Kidney capillary endothelial cell (primary cell): Measurements from ENCODE around the gene TEX29.

Experiments used
- DNase-seq: peaks from one replicate; pipeline ENCODE4 v3.0.0-alpha.2; 2018; ENCODE audit warnings: low spot score

TEX29 gene

DNA sequence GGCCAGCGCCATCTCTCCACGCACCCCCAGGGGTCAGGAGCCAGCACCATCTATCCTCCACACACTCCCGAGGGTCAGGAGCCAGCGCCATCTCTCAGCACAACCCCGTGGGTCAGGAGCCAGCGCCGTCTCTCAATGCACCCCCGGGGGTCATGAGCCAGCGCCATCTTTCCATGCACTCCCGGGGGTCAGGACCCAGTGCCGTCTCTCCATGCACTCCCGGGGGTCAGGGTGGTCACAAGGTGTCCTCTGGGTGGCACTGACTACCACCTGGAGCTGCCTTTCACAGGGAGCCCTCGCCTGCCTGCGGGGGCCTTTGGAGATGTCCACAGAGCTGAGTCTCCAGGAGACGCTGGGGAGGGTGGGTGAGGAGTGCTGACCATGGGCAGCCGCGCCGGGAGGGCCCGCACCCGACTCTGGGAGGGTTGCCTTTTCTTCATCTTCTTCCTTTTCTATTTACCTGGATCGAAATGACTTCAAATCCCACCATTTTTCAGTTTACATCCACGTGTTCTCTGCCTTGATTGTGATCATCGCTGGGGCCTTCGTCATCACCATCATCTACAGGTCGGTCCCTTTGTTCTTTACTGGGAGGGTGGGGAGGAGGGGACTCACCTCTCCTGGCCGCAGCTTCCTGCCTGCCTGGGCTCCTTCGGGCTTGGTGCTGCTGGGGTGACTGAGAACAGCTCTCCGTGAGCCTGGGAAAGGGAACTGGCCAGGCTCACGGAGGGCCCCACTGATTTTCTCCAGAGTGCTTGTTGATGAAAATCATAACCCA lies 19.1 kb downstream of the TEX29 start:
- DNase-seq, result no peak

DNA sequence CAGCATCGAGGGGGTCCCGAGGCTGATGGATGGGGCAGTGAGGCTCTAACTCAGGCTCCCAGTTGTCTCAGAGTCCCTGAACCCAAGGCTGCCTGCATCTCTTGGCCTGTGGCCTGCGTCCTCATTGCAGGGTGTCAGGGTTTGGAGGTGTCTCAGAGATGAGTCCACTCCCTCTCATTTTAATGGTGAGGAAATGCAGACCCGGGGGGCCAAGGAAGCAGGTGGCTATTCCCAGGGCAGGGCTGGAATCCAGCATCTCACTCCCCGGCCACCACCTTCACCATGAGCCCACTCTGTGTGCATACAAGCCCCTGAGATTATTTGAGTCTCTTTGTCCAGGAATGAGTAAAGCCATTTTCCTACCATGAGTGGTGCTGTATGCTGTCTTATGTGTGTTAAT lies 21.4 kb downstream of the TEX29 start:
- DNase-seq, result no peak

DNA sequence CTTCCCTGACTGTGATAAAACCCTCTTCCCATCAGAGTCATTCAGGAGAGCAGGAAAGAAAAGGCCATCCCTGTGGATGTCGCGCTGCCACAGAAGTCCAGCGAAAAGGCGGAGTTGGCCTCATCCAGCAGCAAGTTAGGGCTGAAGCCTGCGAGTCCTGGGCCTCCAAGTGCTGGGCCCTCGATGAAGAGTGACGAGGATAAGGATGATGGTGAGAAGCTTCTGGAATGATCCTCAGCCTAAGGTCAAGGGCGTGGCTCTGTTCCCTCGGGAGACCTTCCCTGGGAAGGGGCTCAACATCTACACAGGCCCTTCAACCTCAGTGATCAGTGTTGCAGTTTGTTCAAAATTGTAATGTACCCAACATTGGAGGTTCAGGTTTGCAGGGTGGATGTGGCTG lies 22.3 kb downstream of the TEX29 start:
- DNase-seq, result no peak

DNA sequence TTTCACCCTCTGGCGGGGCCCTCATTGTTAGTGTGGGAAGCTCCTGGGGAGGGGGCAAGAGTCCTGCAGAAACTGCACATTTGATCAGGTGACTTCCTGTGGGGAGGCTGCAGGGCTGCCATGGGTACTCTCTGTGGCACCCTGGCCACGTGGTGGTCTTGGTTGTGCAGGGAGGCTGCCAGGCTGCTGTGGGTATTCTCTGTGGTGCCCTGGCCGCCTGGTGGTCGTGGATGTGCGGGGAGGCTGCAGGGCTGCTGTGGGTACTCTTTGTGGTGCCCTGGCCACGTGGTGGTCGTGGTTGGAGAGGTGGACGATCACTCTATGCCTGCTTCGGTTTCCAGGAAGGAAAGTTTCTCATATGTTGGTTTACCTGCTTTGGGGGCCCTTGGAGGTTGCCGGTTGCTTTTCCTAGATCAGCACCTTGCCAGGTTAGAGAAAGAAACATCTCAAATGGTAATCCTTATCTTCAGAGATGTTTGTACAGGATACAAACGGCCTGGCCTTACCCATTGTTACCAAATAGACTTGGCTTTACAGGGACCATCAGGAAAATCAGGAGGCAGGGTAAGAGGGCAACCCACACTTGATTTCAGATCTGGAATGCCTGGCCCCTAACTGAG lies 22.9 kb downstream of the TEX29 start:
- DNase-seq, result no peak

DNA sequence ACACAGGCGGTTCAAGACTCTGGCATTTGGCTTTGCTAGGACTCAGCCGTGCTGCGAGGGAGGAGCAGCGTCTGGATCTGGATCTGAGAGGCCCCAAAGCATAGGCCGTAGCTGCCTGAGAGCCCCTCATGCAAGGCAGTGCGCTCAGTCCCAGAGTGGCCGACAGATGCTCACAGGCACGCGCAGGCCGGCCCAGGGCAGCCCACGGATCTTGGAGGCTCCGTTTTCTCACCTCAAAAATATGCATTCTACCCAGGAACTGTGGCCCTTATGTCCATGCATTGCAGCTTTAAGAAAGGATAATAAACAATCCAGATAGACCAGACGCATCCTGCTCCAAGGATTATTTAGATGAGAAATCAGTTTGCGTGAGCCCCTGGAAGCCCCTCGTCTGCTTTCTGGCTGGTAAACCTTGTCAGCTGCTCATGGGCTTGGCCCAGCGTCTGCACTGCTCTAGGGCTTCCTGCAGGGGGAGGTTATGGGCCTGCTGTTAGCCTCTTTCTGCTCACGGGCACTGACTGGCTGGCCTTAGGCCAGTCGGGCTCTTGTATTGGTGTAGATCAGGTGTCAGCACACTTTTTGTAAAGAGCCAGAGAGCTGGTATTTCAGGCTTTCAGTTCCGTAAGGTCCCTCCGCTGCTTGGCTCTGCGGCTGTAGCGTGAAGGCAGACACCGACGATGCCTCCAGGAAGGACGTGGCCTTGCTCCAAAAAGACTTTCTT lies 24.2 kb downstream of the TEX29 start:
- DNase-seq, result no peak

DNA sequence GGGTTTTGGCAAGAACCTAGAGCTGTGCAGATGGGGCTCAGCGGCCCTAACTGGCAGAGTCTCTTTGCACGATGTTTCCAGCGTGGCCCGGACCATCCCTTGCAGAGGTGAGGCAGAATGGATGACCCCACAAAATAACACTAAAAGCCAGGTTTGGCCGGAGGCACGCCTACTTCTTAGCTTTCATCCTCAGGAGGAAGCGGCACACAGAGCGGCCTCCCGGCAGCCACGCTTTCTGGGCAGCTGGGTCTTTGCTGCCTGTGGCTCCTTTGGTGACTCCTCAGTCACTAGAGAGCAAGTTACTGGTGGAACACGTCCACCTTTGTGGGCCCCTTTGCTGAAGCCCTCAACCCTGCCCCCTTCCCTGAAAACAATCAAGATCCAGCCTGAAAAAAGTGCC lies 25.2 kb downstream of the TEX29 start:
- no peak for DNase-seq

DNA sequence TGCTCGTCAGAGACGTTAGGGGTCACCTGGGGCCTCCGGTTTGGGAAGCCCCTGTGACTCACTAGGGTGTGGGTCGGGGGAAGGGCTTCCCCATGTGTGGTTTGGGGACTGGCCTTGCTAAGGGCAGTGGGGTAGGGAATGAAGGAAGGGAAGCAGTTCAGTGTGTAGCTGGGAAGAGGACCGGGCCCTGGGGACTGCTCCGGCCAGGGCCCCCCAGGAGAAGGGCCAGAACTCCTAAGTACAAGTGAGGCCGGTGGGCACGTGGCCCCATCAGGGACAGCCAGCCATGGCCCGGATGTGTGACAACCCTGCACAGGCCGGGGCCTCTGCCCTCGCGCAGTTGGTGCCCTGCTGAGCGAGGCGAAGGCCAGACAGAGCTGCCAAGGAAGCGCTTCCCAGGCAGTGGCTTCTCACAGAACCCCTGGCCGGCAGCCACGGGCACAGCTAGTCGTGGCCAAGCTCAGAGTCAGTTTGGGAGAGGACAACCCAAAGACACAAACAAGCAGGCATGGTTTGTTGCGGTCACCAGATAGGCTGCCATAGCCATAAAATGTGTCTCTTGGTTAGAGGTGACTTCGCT lies 25.7 kb downstream of the TEX29 start:
- DNase-seq, result no peak

DNA sequence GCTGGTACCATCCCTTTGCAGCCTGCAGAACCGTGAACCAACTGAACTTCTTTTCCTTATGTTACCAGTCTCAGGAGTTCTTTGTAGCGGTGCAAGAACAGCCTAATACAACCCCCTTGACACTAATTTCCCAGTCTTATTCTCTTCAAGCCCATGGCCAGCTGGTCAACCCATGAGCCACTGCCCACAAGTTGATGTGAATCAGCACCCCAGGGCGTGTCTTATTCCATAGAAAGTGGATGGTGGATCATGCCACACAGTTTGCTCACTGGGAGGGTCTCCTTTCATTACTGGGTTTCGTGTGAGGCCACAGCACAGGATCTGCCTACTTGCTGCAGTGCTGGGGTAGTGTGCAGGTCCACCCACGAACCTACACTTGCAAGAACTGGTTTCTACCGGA lies 27.0 kb downstream of the TEX29 start:
- DNase-seq, result no peak

DNA sequence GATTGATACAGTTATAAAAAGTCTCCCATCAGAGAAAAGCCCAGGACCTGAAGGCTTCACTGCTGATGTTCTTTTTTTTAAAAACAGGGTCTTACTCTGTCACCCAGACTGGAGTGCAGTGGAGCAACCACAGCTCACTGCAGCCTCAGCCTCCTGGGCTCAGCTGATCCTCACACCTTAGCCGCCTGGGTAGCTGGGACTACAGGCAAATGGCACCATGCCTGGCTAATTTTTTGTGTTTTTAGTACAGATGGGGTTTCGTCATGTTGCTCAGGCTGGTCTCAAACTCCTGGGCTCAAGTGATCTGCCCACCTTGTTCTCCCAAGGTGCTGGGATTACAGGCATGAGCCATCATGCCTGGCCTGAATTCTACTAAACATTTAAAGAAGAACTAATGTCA lies 33.1 kb downstream of the TEX29 start:
- DNase-seq, result no peak

DNA sequence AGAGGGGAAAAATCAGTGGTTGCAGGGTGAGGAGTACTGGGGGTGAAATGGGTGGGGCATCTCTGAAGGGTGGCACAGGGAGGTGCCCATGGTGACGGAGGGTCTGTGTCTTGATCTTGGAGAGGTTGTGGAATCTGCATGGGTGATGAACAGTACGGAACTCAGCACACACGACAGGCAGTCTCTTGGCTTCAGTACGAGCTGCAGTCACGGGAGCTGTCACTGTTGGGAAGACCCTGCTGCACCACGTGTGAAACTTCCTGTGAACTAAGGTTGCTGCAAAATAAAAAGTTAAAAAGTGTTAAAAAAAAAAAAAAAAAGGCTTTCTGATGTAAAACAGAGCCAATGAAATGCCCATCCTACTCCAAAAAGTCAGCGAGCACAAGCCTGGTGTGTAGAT lies 34.3 kb downstream of the TEX29 start:
- no peak for DNase-seq

DNA sequence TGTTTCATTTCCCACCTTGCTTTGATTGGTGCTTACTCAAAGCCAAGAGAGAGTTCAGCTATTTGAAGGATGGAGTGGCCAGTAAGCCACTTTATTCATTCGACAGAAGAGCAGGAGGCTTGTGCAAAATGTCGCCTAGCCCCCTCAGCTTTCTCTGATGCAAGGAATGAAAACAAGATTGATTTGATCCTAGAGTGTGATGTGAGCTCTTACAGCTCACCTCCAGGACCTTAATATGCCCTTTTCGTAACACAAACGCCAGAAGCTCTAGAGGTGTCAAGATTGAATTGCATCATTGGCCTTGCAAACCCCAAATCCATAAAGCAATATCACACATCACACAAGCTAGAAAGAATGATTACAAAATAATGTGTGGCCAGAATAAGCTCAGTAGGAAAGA lies 36.4 kb downstream of the TEX29 start:
- no peak for DNase-seq

DNA sequence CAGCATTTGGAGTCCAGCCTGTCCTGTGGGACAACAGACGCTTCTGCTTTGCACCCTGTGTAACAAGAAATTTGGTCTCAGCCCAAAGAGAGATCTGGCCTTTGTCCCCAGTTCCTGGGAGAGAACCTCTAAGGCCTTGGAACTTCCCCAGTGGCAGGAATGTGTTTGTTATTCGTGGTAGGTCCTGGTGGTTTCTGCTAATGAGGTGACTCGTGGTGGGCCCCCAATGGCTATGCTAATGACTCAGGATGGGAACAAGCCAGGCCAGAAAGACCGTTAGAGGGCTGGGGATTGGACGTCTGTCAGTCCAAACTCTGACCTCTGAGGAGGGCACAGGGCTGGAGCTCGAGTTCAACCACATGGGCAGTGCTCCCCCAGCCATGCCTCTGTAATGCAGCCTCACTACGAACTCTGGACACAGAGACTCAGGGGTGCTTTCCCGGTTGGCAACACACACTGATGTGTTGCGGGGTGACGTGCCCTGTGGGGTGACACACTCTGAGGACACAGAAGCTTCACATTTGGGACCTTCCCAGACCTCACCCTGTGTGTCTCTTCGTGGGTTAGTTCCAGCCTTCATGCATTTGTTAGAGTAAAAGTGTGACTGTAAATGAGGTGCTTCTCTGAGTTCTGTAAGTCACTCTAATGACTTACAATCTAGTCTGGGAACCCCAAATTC lies 38.9 kb downstream of the TEX29 start:
- no peak for DNase-seq

DNA sequence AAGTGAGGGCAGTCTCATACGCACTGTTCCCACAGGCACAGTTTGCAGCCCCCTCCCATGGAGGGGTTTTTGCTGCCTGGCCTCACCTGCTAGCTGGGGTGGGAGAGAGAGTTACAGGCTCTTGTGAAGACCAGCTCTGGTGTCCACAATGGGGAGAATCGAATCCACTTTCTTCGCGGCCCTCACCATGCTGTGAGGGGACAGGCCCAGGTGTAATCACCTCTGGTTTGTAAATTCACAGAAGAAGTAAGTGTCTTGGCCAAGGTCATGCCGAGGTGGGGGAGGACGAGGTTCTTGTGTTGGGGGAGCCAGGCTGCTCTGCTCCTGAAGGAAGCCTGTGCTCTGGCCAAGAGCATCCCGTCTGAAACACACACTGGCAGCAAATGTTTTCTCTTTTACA lies 39.5 kb downstream of the TEX29 start:
- DNase-seq, result no peak

DNA sequence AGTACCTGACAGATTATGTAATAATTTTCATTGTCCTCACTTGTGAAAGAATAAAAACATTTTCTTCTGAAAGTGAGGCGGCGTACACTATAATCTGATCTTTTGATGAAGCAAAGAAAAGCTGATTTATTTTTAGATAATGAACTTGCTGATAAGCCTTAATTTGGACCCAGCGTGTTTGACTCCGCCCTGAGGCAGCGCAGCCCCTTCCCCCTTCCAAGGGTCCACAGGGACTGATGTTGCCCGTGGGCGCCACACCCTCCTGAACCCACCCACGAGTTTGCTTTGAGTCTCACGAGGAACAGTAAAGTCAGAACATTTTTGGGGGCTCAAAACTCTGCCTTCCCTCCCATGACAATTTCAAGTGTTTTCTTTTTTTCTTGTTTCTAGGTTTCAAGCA lies 40.0 kb downstream of the TEX29 start:
- no peak for DNase-seq

DNA sequence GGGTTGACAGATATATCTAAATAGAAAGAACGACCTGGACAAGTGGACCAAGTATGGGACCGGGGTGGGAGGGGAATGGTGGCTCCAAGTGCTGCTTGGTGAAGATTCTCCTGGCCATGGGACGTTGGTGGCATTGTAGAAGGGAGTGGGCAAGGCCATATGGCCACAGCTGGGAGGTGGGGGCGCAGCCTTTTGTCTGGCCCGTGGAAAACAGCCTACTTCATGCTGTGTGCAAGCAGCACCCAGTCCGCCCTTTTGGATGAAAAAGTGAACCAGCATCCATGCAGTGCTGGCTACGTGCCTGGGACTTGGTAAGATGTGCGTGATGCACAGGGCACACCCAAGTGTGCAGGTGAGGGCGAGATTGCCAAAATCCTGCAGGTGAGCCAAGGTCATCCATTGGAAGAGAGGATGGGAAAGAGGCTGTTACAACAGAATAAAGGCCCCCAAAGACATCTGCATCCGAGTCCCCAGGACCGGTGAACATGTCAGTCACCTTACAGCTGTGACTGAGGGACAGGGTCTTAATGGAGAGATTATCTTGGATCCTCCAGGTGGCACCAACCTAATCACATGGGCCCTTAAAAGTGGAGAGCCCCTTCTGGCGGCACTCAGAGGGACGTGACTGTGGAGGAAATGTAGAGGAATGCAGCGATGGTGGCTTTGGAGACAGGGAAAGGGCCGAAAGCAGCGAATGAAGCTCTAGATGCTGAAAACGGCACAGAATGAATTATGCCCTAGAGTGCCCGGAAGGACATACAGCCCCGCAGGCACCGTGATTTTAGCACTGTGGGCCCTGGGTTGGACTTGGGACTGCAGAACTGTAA lies 40.8 kb downstream of the TEX29 start:
- DNase-seq, result no peak

DNA sequence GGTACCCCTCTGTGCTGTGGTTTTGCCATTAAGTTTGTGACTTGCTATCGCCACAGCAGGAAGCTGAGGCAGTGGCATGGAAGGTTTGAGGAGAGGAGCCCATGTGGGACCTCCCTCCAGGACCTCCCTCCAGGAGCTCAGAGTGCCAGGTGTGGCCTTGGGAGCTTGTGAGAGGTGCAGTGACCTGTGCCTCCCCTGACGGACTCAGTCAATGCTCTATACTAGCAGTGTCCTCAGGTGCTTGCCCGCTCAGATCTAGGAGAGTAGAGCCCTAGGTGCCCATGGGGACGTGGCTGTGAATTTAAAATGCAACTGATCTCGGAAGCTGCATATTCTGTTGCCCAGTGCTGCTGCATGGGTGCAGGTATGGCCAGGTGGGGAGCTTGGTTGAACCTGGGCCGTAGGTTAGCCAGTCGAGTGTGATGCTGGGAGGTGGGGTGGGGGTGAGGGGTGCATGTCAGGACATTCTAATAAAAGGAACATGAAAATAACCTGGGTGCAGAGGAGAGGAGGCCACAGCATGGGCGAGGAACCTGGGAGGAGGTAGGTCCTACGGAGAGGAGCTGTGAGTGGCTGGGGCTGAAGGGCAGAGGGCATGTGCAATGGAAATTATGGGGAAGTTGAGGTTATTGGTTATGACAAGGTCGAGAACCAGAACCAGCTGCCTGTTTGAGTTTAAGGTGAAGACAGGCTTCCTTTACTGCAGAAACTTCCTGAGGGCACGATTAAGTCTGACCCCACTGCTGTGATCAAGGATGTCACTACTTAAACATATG lies 41.6 kb downstream of the TEX29 start:
- no peak for DNase-seq

DNA sequence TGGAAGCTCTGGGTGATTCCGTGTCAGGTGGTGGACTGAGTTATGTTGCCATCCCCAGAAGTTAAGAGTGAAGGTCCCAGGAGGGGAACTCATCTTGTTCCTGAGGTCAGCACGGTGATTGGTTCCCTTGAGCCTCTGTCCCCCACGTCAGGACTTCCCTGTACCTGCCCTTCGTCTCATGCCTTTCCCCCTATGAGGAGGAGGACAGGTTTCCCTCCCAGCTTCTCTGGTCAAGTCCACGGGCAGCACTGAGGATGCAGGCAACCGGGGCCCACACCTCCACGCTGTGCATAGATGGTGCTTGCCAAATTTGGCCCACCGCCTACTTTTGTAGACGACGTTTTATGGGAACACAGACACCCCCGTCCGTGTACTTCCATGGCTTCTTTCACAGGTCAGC lies 42.7 kb downstream of the TEX29 start:
- no peak for DNase-seq

DNA sequence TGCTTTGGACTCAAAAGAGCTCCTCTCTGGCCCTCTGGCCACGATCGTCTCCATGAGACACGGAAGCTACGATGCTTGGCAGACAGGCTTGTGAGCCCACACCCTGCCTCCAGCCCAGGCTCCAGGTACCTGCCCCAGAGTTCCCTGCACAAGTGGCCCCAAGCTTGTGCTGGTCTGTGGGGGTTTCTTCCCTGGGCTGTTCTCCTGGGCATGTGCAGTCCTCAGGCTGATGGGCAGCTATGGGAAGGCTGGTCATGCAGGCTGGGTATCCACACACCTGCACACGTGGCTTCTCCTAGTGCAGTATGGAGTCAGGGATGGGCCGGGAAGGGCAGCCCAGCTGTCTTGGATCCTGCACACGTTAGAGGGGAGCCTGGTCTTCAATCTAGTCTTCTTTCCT lies 43.1 kb downstream of the TEX29 start:
- no peak for DNase-seq

DNA sequence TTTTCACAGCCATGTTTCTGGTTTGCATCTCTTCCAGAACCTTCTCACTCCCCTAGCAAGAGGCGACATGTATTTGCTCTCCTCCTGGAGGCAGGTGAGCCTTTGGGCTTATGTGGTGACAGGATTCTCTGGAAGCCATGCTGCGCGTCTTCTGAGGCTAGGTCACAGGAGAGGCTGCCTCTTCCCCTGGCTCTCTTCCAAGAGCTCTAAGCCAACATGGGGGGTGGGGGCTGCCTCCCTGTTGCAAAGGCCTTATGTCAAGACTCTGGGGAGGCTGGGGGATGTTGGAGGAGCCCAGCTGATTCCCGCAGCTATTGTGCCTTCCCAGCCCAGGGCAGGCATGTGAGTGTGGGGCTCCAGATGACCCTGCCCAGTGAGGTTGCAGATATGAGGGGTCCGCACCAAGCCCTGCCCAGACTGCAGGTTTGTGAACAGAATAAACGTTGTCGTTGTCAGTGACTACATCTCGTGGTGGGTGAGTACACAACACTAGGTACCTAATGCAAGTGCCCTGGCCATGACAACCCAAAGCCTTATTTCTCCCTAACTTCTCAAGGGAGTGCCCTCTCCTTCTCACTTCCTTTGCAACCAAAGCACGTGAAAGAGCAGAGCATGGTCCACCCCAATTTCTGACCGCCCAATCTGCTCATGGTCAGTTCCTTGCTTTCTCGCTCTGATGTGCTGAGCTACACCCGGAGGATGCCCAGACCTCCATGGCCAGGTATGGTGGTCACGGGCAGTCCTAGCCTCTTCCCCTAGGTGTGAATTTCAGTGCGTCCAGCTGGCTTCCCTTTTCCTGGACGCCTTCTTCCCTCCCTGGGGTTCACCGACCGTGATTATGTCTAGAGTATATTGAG lies 44.9 kb downstream of the TEX29 start:
- DNase-seq, result no peak

DNA sequence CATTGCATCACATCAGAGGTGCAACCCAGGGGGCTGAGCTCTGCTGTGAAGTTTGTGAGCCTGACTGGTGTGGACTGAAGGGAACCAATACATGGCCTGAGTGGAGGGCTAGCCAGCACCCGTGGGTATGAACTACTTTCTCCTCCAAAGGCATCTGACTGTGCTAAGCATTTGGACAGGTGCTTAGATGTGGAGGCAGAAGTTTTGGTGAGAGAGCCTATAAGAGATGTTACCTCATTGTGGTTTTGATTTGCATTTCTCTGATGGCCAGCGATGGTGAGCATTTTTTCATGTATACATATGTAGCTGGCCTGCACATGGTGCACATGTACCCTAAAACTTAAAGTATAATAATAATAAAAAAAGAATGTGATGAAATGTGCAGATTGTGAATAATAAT lies 46.9 kb downstream of the TEX29 start:
- no peak for DNase-seq
